Choroid plexus epithelial cell (primary cell): ENCODE results near the gene DTX1.

ENCODE experiments used
- DNase-seq: peaks from one replicate; pipeline ENCODE4 v3.0.0-alpha.2; 2010; ENCODE audit warnings: low read depth
- H3K4me3 ChIP-seq: 2 replicates; pipeline ENCODE4 v1.5.1; 2011; ENCODE audit warnings: low read depth, mild to moderate bottlenecking, control low read depth, low read length, moderate library complexity
- TF ChIP-seq, protein P1 (sequence below): conservative IDR thresholded peaks from 2 replicates; pipeline ENCODE4 v1.5.1; 2011; ENCODE audit warnings: low read depth, mild to moderate bottlenecking, control low read depth, inconsistent platforms, low read length, moderate library complexity

The DTX1 gene

DNA sequence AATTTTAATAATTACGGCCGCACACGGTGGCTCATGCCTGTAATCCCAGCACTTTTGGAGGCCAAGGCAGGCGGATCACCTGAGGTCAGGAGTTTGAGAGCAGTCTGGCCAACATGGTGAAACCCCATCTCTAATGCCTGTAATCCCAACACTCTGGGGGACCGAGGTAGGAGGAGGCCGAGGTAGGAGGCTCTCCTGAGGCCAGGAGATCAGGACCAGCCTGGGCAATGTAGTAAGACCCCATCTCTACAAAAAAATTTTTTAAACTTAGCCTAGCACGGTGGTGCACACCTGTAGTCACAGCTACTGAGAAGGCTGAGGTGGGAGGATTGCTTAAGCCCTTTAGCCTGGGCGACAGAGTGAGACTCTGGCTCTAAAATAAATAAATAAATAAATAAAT is 87.4 kb downstream of the DTX1 start:
- no peak for DNase-seq
- TF ChIP-seq, protein P1, sequence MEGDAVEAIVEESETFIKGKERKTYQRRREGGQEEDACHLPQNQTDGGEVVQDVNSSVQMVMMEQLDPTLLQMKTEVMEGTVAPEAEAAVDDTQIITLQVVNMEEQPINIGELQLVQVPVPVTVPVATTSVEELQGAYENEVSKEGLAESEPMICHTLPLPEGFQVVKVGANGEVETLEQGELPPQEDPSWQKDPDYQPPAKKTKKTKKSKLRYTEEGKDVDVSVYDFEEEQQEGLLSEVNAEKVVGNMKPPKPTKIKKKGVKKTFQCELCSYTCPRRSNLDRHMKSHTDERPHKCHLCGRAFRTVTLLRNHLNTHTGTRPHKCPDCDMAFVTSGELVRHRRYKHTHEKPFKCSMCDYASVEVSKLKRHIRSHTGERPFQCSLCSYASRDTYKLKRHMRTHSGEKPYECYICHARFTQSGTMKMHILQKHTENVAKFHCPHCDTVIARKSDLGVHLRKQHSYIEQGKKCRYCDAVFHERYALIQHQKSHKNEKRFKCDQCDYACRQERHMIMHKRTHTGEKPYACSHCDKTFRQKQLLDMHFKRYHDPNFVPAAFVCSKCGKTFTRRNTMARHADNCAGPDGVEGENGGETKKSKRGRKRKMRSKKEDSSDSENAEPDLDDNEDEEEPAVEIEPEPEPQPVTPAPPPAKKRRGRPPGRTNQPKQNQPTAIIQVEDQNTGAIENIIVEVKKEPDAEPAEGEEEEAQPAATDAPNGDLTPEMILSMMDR: no peak
- no peak overlapping the region for H3K4me3 ChIP-seq

DNA sequence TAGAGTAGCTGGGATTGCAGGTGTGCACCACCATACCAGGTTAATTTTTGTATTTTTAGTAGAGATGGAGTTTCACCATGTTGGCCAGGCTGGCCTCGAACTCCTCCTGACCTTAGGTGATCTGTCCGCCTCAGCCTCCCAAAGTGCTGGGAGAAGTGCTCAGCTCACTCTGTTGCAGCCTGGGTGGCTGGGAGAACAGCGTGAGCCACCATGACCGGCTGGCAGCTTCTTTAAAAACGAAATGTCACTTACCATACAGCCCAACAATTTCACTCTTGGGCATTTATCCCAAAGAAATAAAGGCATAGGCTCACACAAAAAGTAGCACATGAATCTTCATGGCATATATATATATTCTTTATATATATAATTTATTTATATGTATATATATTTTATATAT is 88.3 kb downstream of the DTX1 start:
- TF ChIP-seq, protein P1: no peak
- DNase-seq: no peak
- H3K4me3 ChIP-seq: no peak overlapping the region

DNA sequence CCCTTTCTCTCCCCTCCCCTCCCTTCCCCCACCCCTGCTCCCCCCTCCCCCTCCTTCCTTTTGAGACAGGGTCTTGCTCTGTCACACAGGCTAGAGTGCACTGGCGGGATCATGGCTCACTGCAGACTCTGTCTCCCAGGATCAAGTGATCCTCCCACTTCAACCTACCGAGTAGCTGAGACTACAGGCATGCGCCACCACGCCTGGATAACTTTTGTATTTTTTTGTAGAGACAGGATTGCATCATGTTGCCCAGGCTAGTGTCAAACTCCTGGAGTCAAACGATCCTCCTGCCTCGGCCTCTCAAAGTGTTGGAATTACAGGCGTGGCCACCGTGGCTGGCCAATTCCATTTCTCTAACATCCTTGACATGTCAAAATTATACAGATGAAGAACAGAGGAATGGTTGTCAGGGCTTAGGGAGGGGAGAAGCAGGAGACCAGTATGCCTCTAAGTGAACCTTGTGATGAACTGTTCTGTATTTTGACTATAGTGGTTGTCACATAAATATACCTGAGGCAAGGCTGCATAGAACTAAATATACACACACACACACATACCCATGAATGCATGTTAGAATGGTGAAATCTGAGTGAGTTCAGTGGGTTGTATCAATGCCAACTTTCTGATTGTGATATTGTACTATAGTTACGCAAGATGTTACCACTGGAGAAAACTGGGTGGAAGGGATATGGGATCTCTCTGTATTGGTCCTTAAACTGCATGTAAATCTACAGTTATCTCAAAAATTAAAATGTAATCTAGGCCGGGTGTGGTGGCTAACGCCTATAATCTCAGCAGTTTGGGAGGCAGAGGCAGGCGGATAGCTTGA is 89.4 kb downstream of the DTX1 start:
- no peak overlapping the region for H3K4me3 ChIP-seq
- TF ChIP-seq, protein P1: no peak
- peak; percentile 22 for DNase-seq

DNA sequence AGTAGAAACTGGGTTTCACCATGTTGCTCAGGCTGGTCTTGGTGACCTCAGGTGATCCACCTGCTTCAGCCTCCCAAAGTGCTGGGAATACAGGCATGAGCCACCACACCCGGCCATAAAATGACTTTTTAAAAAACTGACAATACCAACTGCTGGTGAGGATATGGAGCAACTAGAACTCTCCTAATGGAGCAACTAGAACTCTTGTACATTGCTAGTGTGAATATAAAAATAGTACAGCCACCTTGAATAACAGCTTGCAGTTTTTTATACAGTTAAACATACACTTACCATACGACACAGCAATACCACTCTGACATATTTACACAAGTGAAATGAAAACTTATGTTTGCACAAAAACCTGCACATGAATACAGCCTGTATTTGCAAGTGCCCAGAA is 90.5 kb downstream of the DTX1 start:
- H3K4me3 ChIP-seq: no peak overlapping the region
- TF ChIP-seq, protein P1: no peak
- no peak for DNase-seq
